Ishikawa (cell line): Measurements from ENCODE around the gene PDIA5.

Experiments used
- CEBPB ChIP-seq: IDR thresholded peaks from 2 replicates; pipeline ENCODE4 v1.6.1; 2012
- CREB1 ChIP-seq: IDR thresholded peaks from 2 replicates; pipeline ENCODE4 v1.6.1; 2012; ENCODE audit warnings: low read depth
- EGR1 ChIP-seq: IDR thresholded peaks from 2 replicates; pipeline ENCODE4 v1.6.1; 2012
- EP300 ChIP-seq: IDR thresholded peaks from 2 replicates; pipeline ENCODE4 v1.6.1; 2012; ENCODE audit warnings: borderline replicate concordance
- FOXM1 ChIP-seq: IDR thresholded peaks from 2 replicates; pipeline ENCODE4 v1.6.1; 2012; ENCODE audit warnings: low read depth, borderline replicate concordance
- NFIC ChIP-seq: IDR thresholded peaks from 2 replicates; pipeline ENCODE4 v1.6.1; 2012
- RAD21 ChIP-seq: IDR thresholded peaks from 2 replicates; pipeline ENCODE4 v1.6.1; 2012; ENCODE audit warnings: low read depth
- TAF1 ChIP-seq: IDR thresholded peaks from 2 replicates; pipeline ENCODE4 v1.6.1; 2012; ENCODE audit warnings: low read depth, mild to moderate bottlenecking
- TCF12 ChIP-seq: IDR thresholded peaks from 2 replicates; pipeline ENCODE4 v1.6.1; 2012; ENCODE audit warnings: low read depth
- YY1 ChIP-seq: IDR thresholded peaks from 2 replicates; pipeline ENCODE4 v1.6.1; 2012; ENCODE audit warnings: low read depth
- TF ChIP-seq, protein P1 (sequence below): IDR thresholded peaks from 2 replicates; pipeline ENCODE4 v1.6.1; 2012
- TF ChIP-seq, protein P2 (sequence below): IDR thresholded peaks from 2 replicates; pipeline ENCODE4 v1.6.1; 2012; ENCODE audit warnings: low read depth, mild to moderate bottlenecking
- TF ChIP-seq, protein P3 (sequence below): IDR thresholded peaks from 2 replicates; pipeline ENCODE4 v1.6.1; 2012

DNA sequence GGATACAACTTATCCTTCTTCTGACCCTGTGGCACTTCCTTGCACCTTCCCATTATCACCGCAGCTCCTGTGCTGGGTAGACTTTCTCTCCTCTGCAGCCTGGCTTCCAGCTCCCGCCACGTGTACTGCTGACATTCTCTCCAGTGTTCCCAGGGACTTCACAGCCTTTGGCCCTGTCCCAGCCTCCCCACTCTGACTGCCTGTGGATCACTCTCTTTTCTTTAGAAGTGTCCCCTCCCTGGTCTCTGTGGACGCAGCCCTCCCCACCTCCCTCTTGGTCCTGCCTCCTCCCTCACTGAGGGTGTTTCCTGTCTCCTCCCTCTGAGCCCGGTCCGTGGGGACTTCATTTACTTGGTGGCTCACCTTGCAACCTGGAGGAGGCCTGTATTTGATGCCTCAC lies 17.4 kb downstream of the PDIA5 start:
- TF ChIP-seq TAF1, result no peak
- TF ChIP-seq, protein P1, sequence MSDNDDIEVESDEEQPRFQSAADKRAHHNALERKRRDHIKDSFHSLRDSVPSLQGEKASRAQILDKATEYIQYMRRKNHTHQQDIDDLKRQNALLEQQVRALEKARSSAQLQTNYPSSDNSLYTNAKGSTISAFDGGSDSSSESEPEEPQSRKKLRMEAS, result no peak
- TF ChIP-seq, protein P2, sequence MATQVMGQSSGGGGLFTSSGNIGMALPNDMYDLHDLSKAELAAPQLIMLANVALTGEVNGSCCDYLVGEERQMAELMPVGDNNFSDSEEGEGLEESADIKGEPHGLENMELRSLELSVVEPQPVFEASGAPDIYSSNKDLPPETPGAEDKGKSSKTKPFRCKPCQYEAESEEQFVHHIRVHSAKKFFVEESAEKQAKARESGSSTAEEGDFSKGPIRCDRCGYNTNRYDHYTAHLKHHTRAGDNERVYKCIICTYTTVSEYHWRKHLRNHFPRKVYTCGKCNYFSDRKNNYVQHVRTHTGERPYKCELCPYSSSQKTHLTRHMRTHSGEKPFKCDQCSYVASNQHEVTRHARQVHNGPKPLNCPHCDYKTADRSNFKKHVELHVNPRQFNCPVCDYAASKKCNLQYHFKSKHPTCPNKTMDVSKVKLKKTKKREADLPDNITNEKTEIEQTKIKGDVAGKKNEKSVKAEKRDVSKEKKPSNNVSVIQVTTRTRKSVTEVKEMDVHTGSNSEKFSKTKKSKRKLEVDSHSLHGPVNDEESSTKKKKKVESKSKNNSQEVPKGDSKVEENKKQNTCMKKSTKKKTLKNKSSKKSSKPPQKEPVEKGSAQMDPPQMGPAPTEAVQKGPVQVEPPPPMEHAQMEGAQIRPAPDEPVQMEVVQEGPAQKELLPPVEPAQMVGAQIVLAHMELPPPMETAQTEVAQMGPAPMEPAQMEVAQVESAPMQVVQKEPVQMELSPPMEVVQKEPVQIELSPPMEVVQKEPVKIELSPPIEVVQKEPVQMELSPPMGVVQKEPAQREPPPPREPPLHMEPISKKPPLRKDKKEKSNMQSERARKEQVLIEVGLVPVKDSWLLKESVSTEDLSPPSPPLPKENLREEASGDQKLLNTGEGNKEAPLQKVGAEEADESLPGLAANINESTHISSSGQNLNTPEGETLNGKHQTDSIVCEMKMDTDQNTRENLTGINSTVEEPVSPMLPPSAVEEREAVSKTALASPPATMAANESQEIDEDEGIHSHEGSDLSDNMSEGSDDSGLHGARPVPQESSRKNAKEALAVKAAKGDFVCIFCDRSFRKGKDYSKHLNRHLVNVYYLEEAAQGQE, result no peak
- TF ChIP-seq YY1, result no peak
- no peak for TF ChIP-seq CEBPB
- no peak for TF ChIP-seq EGR1
- no peak for TF ChIP-seq NFIC
- TF ChIP-seq EP300, result no peak
- TF ChIP-seq FOXM1, result no peak
- no peak for TF ChIP-seq RAD21
- TF ChIP-seq TCF12, result no peak
- TF ChIP-seq, protein P3, sequence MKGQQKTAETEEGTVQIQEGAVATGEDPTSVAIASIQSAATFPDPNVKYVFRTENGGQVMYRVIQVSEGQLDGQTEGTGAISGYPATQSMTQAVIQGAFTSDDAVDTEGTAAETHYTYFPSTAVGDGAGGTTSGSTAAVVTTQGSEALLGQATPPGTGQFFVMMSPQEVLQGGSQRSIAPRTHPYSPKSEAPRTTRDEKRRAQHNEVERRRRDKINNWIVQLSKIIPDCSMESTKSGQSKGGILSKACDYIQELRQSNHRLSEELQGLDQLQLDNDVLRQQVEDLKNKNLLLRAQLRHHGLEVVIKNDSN, result no peak
- no peak for TF ChIP-seq CREB1
